Stimulated activated CD4-positive, alpha-beta T cell treated with anti-CD3 and anti-CD28 coated beads, TNF-alpha, amount 100 ng/mL, for 48 hours (primary cell): Measurements from ENCODE around the gene MTIF3.
"Not testable (repeated sequence)": the region's sequence is repeated elsewhere in the genome, so short reads cannot be mapped to it uniquely, and the experiment has no call there.

Source experiments
- DNase-seq, 3 donors: peaks; one replicate each; pipeline ENCODE4 v3.0.0-alpha.2; 2020; ENCODE audit warnings: low read depth in 3 of 3

MTIF3 gene

GRCh38 chr13:27415116-27415515 is 35.2 kb downstream of the MTIF3 start:
- no peak for DNase-seq

GRCh38 chr13:27411341-27411740 is 39.0 kb downstream of the MTIF3 start:
- DNase-seq = no peak

GRCh38 chr13:27409013-27409412 is 41.4 kb downstream of the MTIF3 start:
- DNase-seq = no peak

GRCh38 chr13:27408074-27408473 is 42.3 kb downstream of the MTIF3 start:
- DNase-seq = no peak

- no peak for DNase-seq
Observed at GRCh38 chr13:27406178-27406939, 44.0 kb downstream of the MTIF3 start.

GRCh38 chr13:27405546-27406134 is 44.7 kb downstream of the MTIF3 start:
- DNase-seq = no peak

GRCh38 chr13:27404680-27405079 is 45.7 kb downstream of the MTIF3 start:
- no peak for DNase-seq

- DNase-seq = no peak
Observed at GRCh38 chr13:27403727-27404385, 46.5 kb downstream of the MTIF3 start.

- DNase-seq = no peak
Observed at GRCh38 chr13:27403203-27403678, 47.1 kb downstream of the MTIF3 start.

GRCh38 chr13:27401210-27401609 is 49.2 kb downstream of the MTIF3 start:
- no peak for DNase-seq

- DNase-seq = not testable (repeated sequence)
Observed at GRCh38 chr13:27400405-27400804, 50.0 kb downstream of the MTIF3 start.

GRCh38 chr13:27398360-27398759 is 52.0 kb downstream of the MTIF3 start:
- no peak for DNase-seq

- no peak for DNase-seq
Observed at GRCh38 chr13:27396252-27396846, 54.0 kb downstream of the MTIF3 start.

- DNase-seq = no peak
Observed at GRCh38 chr13:27395007-27395510, 55.3 kb downstream of the MTIF3 start.

GRCh38 chr13:27393101-27393500 is 57.3 kb downstream of the MTIF3 start:
- DNase-seq = no peak

- no peak for DNase-seq
Observed at GRCh38 chr13:27391471-27391870, 58.9 kb downstream of the MTIF3 start.

- DNase-seq = no peak
Observed at GRCh38 chr13:27389891-27390290, 60.5 kb downstream of the MTIF3 start.

- no peak for DNase-seq
Observed at GRCh38 chr13:27388241-27388640, 62.1 kb downstream of the MTIF3 start.
